Prostate gland (tissue), 2 donors: ENCODE results near the gene BRSK2. TPM values are rescaled to one million over a fixed set of nuclear protein-coding genes. Genes with fewer than 3 reads are reported as not detected.

ENCODE experiments used
- DNase-seq: peaks from one replicate; pipeline ENCODE4 v3.0.0-alpha.2; 2019; ENCODE audit warnings: low spot score
- H3K27ac ChIP-seq, 2 donors: fragments of 200-600 bp; sonication (generic); 2 replicates each; pipeline ENCODE4 v1.5.1; 2017 to 2019
- H3K27me3 ChIP-seq: fragments of 200-600 bp; sonication (generic); replicated peaks from 2 replicates; pipeline ENCODE4 v1.5.1; 2019; ENCODE audit not compliant: insufficient read depth
- H3K36me3 ChIP-seq, 2 donors: fragments of 200-600 bp; sonication (generic); 1 replicate in 1 of 2; 2 replicates in 1 of 2; pipeline versions ENCODE4 v1.5.1 to v1.8.1; 2017 to 2019
- H3K4me1 ChIP-seq: fragments of 200-600 bp; sonication (generic); replicated peaks from 2 replicates; pipeline ENCODE4 v1.5.1; 2019
- H3K4me3 ChIP-seq, 2 donors: fragments of 200-600 bp; sonication (generic); 2 replicates each; pipeline ENCODE4 v1.5.1; 2017 to 2019
- H3K9me3 ChIP-seq: fragments of 200-600 bp; sonication (generic); 2 replicates; pipeline ENCODE4 v1.5.1; 2017
- CTCF ChIP-seq, 4 experiments: fragments of 200-600 bp in 2 of 4; fragments of 450-650 bp in 2 of 4; sonication (generic) in 2 of 4; IDR thresholded peaks; 1 replicate in 3 of 4; 2 replicates in 1 of 4; pipeline ENCODE4 v1.5.1; 2016 to 2019; ENCODE audit warnings: antibody characterized with exemption in 4 of 4, mild to moderate bottlenecking in 2 of 4, moderate library complexity in 2 of 4
- POLR2A ChIP-seq: fragments of 450-650 bp; IDR thresholded peaks from one replicate; pipeline ENCODE4 v1.6.1; 2016; ENCODE audit warnings: antibody characterized with exemption, mild to moderate bottlenecking
- POLR2AphosphoS5 ChIP-seq: sonication (generic); formaldehyde crosslinking; IDR thresholded peaks from one replicate; pipeline ENCODE4 v1.6.1; 2017; ENCODE audit warnings: antibody characterized with exemption
- WGBS: methylation state at CpG from one replicate; pipeline ENCODE4 v1.1.5; 2018; 5-methylcytosine and 5-hydroxymethylcytosine counted together
- intact Hi-C: fragments of 100-400 bp; cut with DNase I; formaldehyde crosslinking; loops from one replicate; pipeline ENCODE4 v1.14.2; 2022
- total RNA-seq, 2 donors: library from RNA; depleted of rRNA; stranded (reverse); fragments of >200 nt; gene quantifications; one replicate each; pipeline ENCODE4 v1.1.0, GENCODE V29; 2016

BRSK2 gene
- total RNA-seq, 2 donors from 2014 or later, result 0.96 to 29.7 TPM

GRCh38 chr11:1392111-1392510 lies 2.4 kb downstream of the BRSK2 start:
- TF ChIP-seq POLR2AphosphoS5 (no peak), CTCF (IDR thresholded peaks at IDR 0.05) (no peak), POLR2A (no peak)
- DNase-seq, result no peak
- Histone ChIP-seq H3K27ac (no peak overlapping the region), H3K27me3 (peaks cover 6% of the 10 kb centered on the region), H3K36me3 (no peaks in the 10 kb centered on the region), H3K9me3 (no peaks in the 10 kb centered on the region), H3K4me3 (no peak overlapping the region), H3K4me1 (no peaks in the 10 kb centered on the region)
- intact Hi-C loops, result no loop called here
- 67% methylated on average over 11 of the region's 12 CpGs for whole genome bisulfite sequencing

- no peak overlapping the region for H3K27ac ChIP-seq
- H3K9me3 ChIP-seq, result no peaks in the 10 kb centered on the region
- H3K4me3 ChIP-seq, result no peak overlapping the region
- H3K27me3 ChIP-seq, result peaks cover 6% of the 10 kb centered on the region
- no peaks in the 10 kb centered on the region for H3K4me1 ChIP-seq
- no peaks in the 10 kb centered on the region for H3K36me3 ChIP-seq
- DNase-seq, result no peak
- intact Hi-C loops, result no loop called here
- WGBS, result 87% methylated on average over 21 of the region's 21 CpGs
- TF ChIP-seq POLR2A (no peak), POLR2AphosphoS5 (no peak), CTCF (IDR thresholded peaks at IDR 0.05) (no peak)
These were observed 2.8 kb downstream of the BRSK2 start for GRCh38 chr11:1392561-1392960.

- no peak for TF ChIP-seq POLR2AphosphoS5
- TF ChIP-seq CTCF (IDR thresholded peaks at IDR 0.05), result no peak
- no peak for TF ChIP-seq POLR2A
- no peaks in the 10 kb centered on the region for H3K36me3 ChIP-seq
- no peaks in the 10 kb centered on the region for H3K4me1 ChIP-seq
- peaks cover 6% of the 10 kb centered on the region for H3K27me3 ChIP-seq
- H3K9me3 ChIP-seq, result no peaks in the 10 kb centered on the region
- intact Hi-C loops, result no loop called here
- no peak for DNase-seq
- H3K4me3 ChIP-seq, result no peak overlapping the region
- 89% methylated on average over 19 of the region's 19 CpGs for WGBS
- H3K27ac ChIP-seq, result no peak overlapping the region
These were observed 3.4 kb downstream of the BRSK2 start for GRCh38 chr11:1393038-1393710.

- Histone ChIP-seq H3K4me3 (no peak overlapping the region), H3K36me3 (no peaks in the 10 kb centered on the region), H3K9me3 (no peaks in the 10 kb centered on the region), H3K27ac (no peak overlapping the region), H3K4me1 (no peaks in the 10 kb centered on the region), H3K27me3 (peaks cover 6% of the 10 kb centered on the region)
- 93% methylated on average over 14 of the region's 29 CpGs for WGBS
- intact Hi-C loops, result no loop called here
- DNase-seq, result no peak
- TF ChIP-seq CTCF (IDR thresholded peaks at IDR 0.05) (no peak), POLR2A (no peak), POLR2AphosphoS5 (no peak)
These were observed 5.4 kb downstream of the BRSK2 start for GRCh38 chr11:1394936-1395772.
